Measurements from ENCODE around the gene KLHL10. TPM values are rescaled to one million over a fixed set of nuclear protein-coding genes. Genes with fewer than 3 reads are reported as not detected.

KLHL10 gene
- total and polyA plus RNA-seq, 2 of the 13 experiments (the other 11 are each of a cell fraction or from before 2014, with no cell fraction given), result 0.04 to 0.08 TPM

DNA sequence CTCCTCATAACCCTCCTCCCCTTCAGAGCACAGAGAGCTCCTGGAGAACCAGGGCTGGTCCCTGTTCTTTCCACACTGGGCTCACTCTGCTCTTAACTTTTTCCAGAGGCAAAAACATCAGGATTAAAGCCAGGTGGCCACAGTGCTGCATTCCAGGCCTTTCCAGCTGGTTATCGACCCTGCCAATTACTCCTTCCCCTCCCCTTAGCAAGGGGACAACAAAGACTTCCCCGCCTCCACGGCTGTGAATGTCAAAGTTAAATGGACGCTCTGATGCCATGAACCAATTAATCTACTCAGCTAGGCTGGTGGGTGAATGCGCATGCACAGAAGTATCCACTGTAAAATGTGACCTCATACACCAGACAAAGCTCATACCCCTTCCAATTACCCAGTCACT lies 58.0 kb downstream of the KLHL10 start:
- TF ChIP-seq ZNF556 (CRISPR knock-in tag; IDR thresholded peaks at IDR 0.05; ENCODE audit: borderline replicate concordance), result no peak
- no peak for TF ChIP-seq HDAC6 (IDR thresholded peaks at IDR 0.05; ENCODE audit: low read depth, low read length)
- no peak for TF ChIP-seq ZNF260 (CRISPR knock-in tag; IDR thresholded peaks at IDR 0.05; ENCODE audit: borderline replicate concordance, low read depth)
- TF ChIP-seq, protein P1, sequence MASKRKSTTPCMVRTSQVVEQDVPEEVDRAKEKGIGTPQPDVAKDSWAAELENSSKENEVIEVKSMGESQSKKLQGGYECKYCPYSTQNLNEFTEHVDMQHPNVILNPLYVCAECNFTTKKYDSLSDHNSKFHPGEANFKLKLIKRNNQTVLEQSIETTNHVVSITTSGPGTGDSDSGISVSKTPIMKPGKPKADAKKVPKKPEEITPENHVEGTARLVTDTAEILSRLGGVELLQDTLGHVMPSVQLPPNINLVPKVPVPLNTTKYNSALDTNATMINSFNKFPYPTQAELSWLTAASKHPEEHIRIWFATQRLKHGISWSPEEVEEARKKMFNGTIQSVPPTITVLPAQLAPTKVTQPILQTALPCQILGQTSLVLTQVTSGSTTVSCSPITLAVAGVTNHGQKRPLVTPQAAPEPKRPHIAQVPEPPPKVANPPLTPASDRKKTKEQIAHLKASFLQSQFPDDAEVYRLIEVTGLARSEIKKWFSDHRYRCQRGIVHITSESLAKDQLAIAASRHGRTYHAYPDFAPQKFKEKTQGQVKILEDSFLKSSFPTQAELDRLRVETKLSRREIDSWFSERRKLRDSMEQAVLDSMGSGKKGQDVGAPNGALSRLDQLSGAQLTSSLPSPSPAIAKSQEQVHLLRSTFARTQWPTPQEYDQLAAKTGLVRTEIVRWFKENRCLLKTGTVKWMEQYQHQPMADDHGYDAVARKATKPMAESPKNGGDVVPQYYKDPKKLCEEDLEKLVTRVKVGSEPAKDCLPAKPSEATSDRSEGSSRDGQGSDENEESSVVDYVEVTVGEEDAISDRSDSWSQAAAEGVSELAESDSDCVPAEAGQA (IDR thresholded peaks at IDR 0.05; ENCODE audit: low read depth), result no peak
- TF ChIP-seq, protein P1 (CRISPR knock-in tag; IDR thresholded peaks at IDR 0.05; ENCODE audit: borderline replicate concordance), result no peak
- no peak for TF ChIP-seq ZNF629 (CRISPR knock-in tag; conservative IDR thresholded peaks at IDR 0.05)
- no peak for TF ChIP-seq CREBL2 (CRISPR knock-in tag; IDR thresholded peaks at IDR 0.05; ENCODE audit: borderline replicate concordance)
- no peak for TF ChIP-seq ZNF263 (CRISPR knock-in tag; IDR thresholded peaks at IDR 0.05)
- no peak for TF ChIP-seq KLF9 (CRISPR knock-in tag; IDR thresholded peaks at IDR 0.05; ENCODE audit: low read depth)
- no peak for TF ChIP-seq ZNF569 (CRISPR knock-in tag; IDR thresholded peaks at IDR 0.05; ENCODE audit: borderline replicate concordance)
- TF ChIP-seq ZNF180 (CRISPR knock-in tag; IDR thresholded peaks at IDR 0.05; ENCODE audit: borderline replicate concordance, low read depth), result no peak
- no peak for TF ChIP-seq CBFB (CRISPR knock-in tag; IDR thresholded peaks at IDR 0.05)
- TF ChIP-seq ADNP (CRISPR knock-in tag; IDR thresholded peaks at IDR 0.05), result no peak
- no peak for TF ChIP-seq ZNF800 (CRISPR knock-in tag; IDR thresholded peaks at IDR 0.05)
- Histone ChIP-seq H3K4me2 (ENCODE audit: low read depth, low read length) (no peak overlapping the region), H3K36me3 (replicated peaks in 1 of 2; ENCODE audit: control insufficient read depth in 1 of 2, insufficient read depth in 2 of 2, low read length in 2 of 2) (peaks cover 49 to 79% of the 10 kb centered on the region in 2 experiments), H3K27me3 (ENCODE audit: control insufficient read depth in 1 of 2, insufficient read depth in 2 of 2, low read length in 2 of 2) (no peaks in the 10 kb centered on the region), H3K4me1 (ENCODE audit: insufficient read depth, low read length) (peaks cover 25% of the 10 kb centered on the region), H3K79me2 (ENCODE audit: insufficient read depth, low read length) (no peaks in the 10 kb centered on the region), H2AFZ (ENCODE audit: low read length) (no peak overlapping the region), H4K20me1 (ENCODE audit: insufficient read depth, low read length) (no peaks in the 10 kb centered on the region), H3K9me3 (ENCODE audit: low read length) (no peaks in the 10 kb centered on the region), H3K27ac (ENCODE audit: extremely low read length, insufficient read depth, low read length) (no peak overlapping the region), H3K9ac (ENCODE audit: insufficient read depth, low read depth, low read length) (no peak overlapping the region), H3K4me3 (replicated peaks in 1 of 3; ENCODE audit: insufficient read depth in 1 of 3, low read depth in 2 of 3, low read length in 3 of 3) (no peak overlapping the region)
- ChIA-PET CTCF (ENCODE audit: low intra/inter-chr PET ratio, low total read pairs) (no interaction called here), POLR2A (interaction anchor here (1.0 to 2.8 kb wide), 4 partner anchors 13 to 71 kb away, joined by 3 to 16 read pairs (median 6); partner anchors contain the start of genes ACLY, CNP and KLHL11)
- 89% methylated on average over 5 of the region's 5 CpGs for WGBS (ENCODE audit: low lambda C conversion rate)
- in situ Hi-C loops (cut with HindIII; ENCODE audit: extremely low pct_ligation_motif_present, low pct_unique_long_range_greater_than_20kb), result no loop called here
- FAIRE-seq (no peak), DNase-seq (ENCODE audit: low spot score) (no peak), ATAC-seq (no peak)
- no TSS peak for BruUV-seq (replicated peaks)
- intact Hi-C loops (cut with micrococcal nuclease; ENCODE audit: unreplicated experiment), result no loop called here
